Measurements from ENCODE around the gene SH2D4B. TPM values are rescaled to one million over a fixed set of nuclear protein-coding genes. Genes with fewer than 3 reads are reported as not detected.
A peak's percentile ranks its signal among the peaks of the same experiment; 100 is the strongest.

Gene SH2D4B
- total RNA-seq, 3 donors from 2014 or later (not counting 1 experiment from before 2014, with no cell fraction given), result 0.19 to 0.30 (median 0.27) TPM

- no peak for ATAC-seq
- H3K36me3 Mint-ChIP-seq, result no peaks in the 10 kb centered on the region
- TF ChIP-seq CTCF (IDR thresholded peaks at IDR 0.05), result no peak
- H3K4me1 Mint-ChIP-seq, result no peaks in the 10 kb centered on the region
- Histone ChIP-seq H3K36me3 (ENCODE audit: control insufficient read depth, insufficient read depth, low read length) (no peaks in the 10 kb centered on the region), H3K9me3 (ENCODE audit: control insufficient read depth, insufficient read depth, low read length) (no peaks in the 10 kb centered on the region), H3K27ac (ENCODE audit: low read length) (no peak overlapping the region), H3K27me3 (ENCODE audit: control insufficient read depth, insufficient read depth, low read length) (no peaks in the 10 kb centered on the region), H3K4me1 (ENCODE audit: control insufficient read depth, insufficient read depth, low read length) (no peaks in the 10 kb centered on the region), H3K4me3 (ENCODE audit: low read length) (no peak overlapping the region)
- 82% methylated on average over 2 of the region's 3 CpGs for WGBS (ENCODE audit: insufficient coverage)
- DNase-seq, result no peak
- H3K27ac Mint-ChIP-seq, result no peak overlapping the region
- intact Hi-C loops (cut with micrococcal nuclease), result no loop called here
- no peaks in the 10 kb centered on the region for H3K9me3 Mint-ChIP-seq
- H3K27me3 Mint-ChIP-seq (ENCODE audit: low read depth in 2 of 2), result peaks cover 0 to 4% of the 10 kb centered on the region in 2 donors
- H3K4me3 Mint-ChIP-seq, result no peak overlapping the region
Observed at GRCh38 chr10:80590585-80591125, 53.0 kb downstream of the SH2D4B start.

- H3K4me3 Mint-ChIP-seq, result no peak overlapping the region
- 71% methylated on average over 11 of the region's 15 CpGs for WGBS (ENCODE audit: insufficient coverage)
- TF ChIP-seq CTCF (IDR thresholded peaks at IDR 0.05), result peak; percentile 75
- peak in 1 of 2 donors; percentile 74 for DNase-seq
- no peak overlapping the region for H3K4me3 ChIP-seq (ENCODE audit: low read length)
- H3K27ac Mint-ChIP-seq, result no peak overlapping the region
- H3K36me3 ChIP-seq (ENCODE audit: control insufficient read depth, insufficient read depth, low read length), result no peaks in the 10 kb centered on the region
- H3K9me3 Mint-ChIP-seq, result no peaks in the 10 kb centered on the region
- H3K4me1 Mint-ChIP-seq, result no peaks in the 10 kb centered on the region
- H3K27me3 Mint-ChIP-seq (ENCODE audit: low read depth in 2 of 2), result no peaks in the 10 kb centered on the region
- H3K36me3 Mint-ChIP-seq, result no peaks in the 10 kb centered on the region
- H3K9me3 ChIP-seq (ENCODE audit: control insufficient read depth, insufficient read depth, low read length), result no peaks in the 10 kb centered on the region
- intact Hi-C loops (cut with micrococcal nuclease), result no loop called here
- no peaks in the 10 kb centered on the region for H3K27me3 ChIP-seq (ENCODE audit: control insufficient read depth, insufficient read depth, low read length)
- no peaks in the 10 kb centered on the region for H3K4me1 ChIP-seq (ENCODE audit: control insufficient read depth, insufficient read depth, low read length)
- H3K27ac ChIP-seq (ENCODE audit: low read length), result no peak overlapping the region
- ATAC-seq, result peak in 2 of 3 donors; percentile 69 to 72
Observed at GRCh38 chr10:80596391-80597257, 58.9 kb downstream of the SH2D4B start.

DNA sequence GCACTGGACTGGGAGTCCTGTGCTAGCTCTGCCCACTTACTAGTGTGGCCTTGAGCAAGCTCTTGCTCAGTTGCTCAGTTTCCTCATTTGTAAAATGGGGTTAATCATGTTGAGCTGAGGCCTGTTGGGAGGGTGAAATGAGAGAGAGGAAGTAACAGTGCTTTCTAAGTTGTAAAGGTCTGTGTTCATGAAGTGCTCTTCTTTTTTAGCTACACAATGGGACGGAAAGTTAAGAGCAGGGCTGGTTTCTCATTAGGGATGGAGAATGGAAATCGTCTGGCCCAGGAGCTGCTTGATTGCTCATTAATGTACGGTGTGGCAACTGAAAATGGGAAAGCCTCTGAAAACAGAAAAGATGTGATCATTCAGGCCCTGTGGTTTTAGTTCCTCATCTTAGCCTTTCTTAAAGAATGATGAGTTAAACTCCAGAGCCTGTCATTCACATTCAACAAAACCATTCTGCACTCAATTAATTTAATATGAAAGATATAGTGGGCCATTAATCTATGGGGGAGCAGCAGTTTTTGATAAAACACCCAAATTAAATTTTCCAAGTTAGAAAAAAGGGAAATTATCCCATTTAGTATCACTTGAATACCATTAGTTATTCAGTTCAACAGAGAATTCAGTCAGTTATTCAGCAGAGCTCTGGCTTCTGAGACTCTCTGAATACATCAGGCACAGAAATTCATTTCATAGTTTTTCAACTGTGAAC, 60.5 kb downstream of the SH2D4B start:
- DNase-seq, result no peak

More for the DNA sequence above, 60.5 kb downstream of the SH2D4B start:
- no peak for TF ChIP-seq CTCF (IDR thresholded peaks at IDR 0.05)
- H3K9me3 Mint-ChIP-seq, result no peaks in the 10 kb centered on the region
- peak overlapping the region; percentile 18 for H3K27ac ChIP-seq (ENCODE audit: low read length)
- no peak overlapping the region for H3K27ac Mint-ChIP-seq
- no peaks in the 10 kb centered on the region for H3K36me3 ChIP-seq (ENCODE audit: control insufficient read depth, insufficient read depth, low read length)
- no peak for ATAC-seq
- no peaks in the 10 kb centered on the region for H3K9me3 ChIP-seq (ENCODE audit: control insufficient read depth, insufficient read depth, low read length)
- H3K27me3 ChIP-seq (ENCODE audit: control insufficient read depth, insufficient read depth, low read length), result no peaks in the 10 kb centered on the region
- H3K4me1 Mint-ChIP-seq, result no peaks in the 10 kb centered on the region
- H3K36me3 Mint-ChIP-seq, result no peaks in the 10 kb centered on the region
- no peaks in the 10 kb centered on the region for H3K4me1 ChIP-seq (ENCODE audit: control insufficient read depth, insufficient read depth, low read length)
- intact Hi-C loops (cut with micrococcal nuclease), result no loop called here
- H3K4me3 ChIP-seq (ENCODE audit: low read length), result no peak overlapping the region
- H3K27me3 Mint-ChIP-seq (ENCODE audit: low read depth in 2 of 2), result no peaks in the 10 kb centered on the region
- 42% methylated on average over 3 of the region's 3 CpGs for WGBS (ENCODE audit: insufficient coverage)
- no peak overlapping the region for H3K4me3 Mint-ChIP-seq
